ENCODE results near the gene OVOL3.

- no peak for TF ChIP-seq CTCF (IDR thresholded peaks at IDR 0.05)
- TF ChIP-seq POLR2A (IDR thresholded peaks at IDR 0.05), result no peak
These were observed 10.5 kb upstream of the OVOL3 start for GRCh38 chr19:36100476-36100875.
